Measurements from ENCODE around the gene TFRC. TPM values are rescaled to one million over a fixed set of nuclear protein-coding genes. Genes with fewer than 3 reads are reported as not detected.

TFRC gene
- total RNA-seq, 3 donors from 2014 or later: 119 to 225 (median 167) TPM

- ATAC-seq (no peak), DNase-seq (no peak)
- no peak overlapping the region for H3K4me3 ChIP-seq
- H3K36me3 ChIP-seq (ENCODE audit: low read depth): no peaks in the 10 kb centered on the region
- TF ChIP-seq, protein P1, sequence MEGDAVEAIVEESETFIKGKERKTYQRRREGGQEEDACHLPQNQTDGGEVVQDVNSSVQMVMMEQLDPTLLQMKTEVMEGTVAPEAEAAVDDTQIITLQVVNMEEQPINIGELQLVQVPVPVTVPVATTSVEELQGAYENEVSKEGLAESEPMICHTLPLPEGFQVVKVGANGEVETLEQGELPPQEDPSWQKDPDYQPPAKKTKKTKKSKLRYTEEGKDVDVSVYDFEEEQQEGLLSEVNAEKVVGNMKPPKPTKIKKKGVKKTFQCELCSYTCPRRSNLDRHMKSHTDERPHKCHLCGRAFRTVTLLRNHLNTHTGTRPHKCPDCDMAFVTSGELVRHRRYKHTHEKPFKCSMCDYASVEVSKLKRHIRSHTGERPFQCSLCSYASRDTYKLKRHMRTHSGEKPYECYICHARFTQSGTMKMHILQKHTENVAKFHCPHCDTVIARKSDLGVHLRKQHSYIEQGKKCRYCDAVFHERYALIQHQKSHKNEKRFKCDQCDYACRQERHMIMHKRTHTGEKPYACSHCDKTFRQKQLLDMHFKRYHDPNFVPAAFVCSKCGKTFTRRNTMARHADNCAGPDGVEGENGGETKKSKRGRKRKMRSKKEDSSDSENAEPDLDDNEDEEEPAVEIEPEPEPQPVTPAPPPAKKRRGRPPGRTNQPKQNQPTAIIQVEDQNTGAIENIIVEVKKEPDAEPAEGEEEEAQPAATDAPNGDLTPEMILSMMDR (IDR thresholded peaks at IDR 0.05): no peak
- intact Hi-C loops (cut with DNase I, micrococcal nuclease): no loop called here
- H3K4me1 ChIP-seq (ENCODE audit: low read depth): no peaks in the 10 kb centered on the region
- H3K9me3 ChIP-seq: no peaks in the 10 kb centered on the region
These were observed 68.9 kb downstream of the TFRC start for GRCh38 chr3:196012941-196013476.

DNA sequence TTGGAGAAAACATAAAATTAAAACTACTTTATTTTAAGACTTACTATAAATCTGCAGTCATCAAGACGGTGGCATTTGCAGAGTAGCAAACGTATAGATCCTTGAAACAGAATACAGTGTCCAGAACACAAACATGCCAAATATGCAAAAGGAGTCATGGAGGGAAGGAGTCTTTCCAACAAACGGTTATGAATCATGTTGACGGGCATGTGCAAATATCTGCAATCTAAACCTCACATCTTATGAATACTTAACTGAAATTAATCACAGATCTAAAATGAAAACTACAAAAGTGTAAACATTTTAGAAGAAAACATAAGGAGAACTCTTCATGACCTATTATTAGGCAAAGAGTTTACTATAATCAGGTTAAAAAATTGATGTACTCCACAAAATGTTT lies 69.4 kb downstream of the TFRC start:
- TF ChIP-seq, protein P1 (IDR thresholded peaks at IDR 0.05): no peak
- ATAC-seq: no peak
- Histone ChIP-seq H3K4me3 (no peak overlapping the region), H3K36me3 (ENCODE audit: low read depth) (no peaks in the 10 kb centered on the region), H3K9me3 (no peaks in the 10 kb centered on the region), H3K4me1 (ENCODE audit: low read depth) (no peaks in the 10 kb centered on the region)
- intact Hi-C loops (cut with DNase I, micrococcal nuclease): no loop called here
- no peak for DNase-seq

- no peak for ATAC-seq
These were observed 72.4 kb downstream of the TFRC start for GRCh38 chr3:196009456-196009855.

DNA sequence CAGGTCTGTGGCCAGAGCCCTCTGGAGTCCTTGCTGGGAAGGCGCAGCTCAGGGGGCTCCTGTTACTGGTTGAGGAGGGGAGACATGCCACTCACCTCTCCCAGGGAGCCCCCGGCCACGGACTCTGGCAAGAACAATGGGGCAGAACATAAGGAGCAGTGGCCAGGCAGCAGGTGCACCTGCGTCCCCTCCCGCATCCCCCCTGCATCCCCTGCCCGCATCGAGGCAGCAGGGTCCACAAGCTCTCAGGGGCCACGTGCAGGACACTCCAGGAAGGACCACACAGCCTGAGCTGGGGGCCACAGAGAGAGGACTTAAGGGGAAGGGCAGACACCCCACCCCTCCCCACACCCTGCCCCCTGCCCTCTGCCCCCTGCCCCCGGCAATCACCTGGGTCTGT lies 73.0 kb downstream of the TFRC start:
- no peak overlapping the region for H3K4me3 ChIP-seq
- H3K9me3 ChIP-seq: no peaks in the 10 kb centered on the region
- no peaks in the 10 kb centered on the region for H3K4me1 ChIP-seq (ENCODE audit: low read depth)
- DNase-seq (no peak), ATAC-seq (no peak)
- H3K36me3 ChIP-seq (ENCODE audit: low read depth): no peaks in the 10 kb centered on the region
- intact Hi-C loops (cut with DNase I, micrococcal nuclease): no loop called here
- TF ChIP-seq, protein P1 (IDR thresholded peaks at IDR 0.05): no peak

More at GRCh38 chr3:196009456-196009855, 72.4 kb downstream of the TFRC start:
- Histone ChIP-seq H3K4me3 (no peak overlapping the region), H3K9me3 (no peaks in the 10 kb centered on the region), H3K4me1 (ENCODE audit: low read depth) (no peaks in the 10 kb centered on the region), H3K36me3 (ENCODE audit: low read depth) (no peaks in the 10 kb centered on the region)
- TF ChIP-seq, protein P1 (IDR thresholded peaks at IDR 0.05): no peak
- intact Hi-C loops (cut with DNase I, micrococcal nuclease): no loop called here
- DNase-seq: no peak

- no peak overlapping the region for H3K4me3 ChIP-seq
- intact Hi-C loops (cut with DNase I, micrococcal nuclease): no loop called here
- TF ChIP-seq, protein P1 (IDR thresholded peaks at IDR 0.05): no peak
- H3K36me3 ChIP-seq (ENCODE audit: low read depth): no peaks in the 10 kb centered on the region
- no peaks in the 10 kb centered on the region for H3K9me3 ChIP-seq
- H3K4me1 ChIP-seq (ENCODE audit: low read depth): no peaks in the 10 kb centered on the region
- ATAC-seq (no peak), DNase-seq (no peak)
These were observed 73.5 kb downstream of the TFRC start for GRCh38 chr3:196008387-196008786.

Data from mucosa of descending colon (tissue), 3 donors.